NOMO-1 treated with dmso at 0.1 percent for 144 hours (cell line): ENCODE results near the gene PTCRA.
"Not testable (repeated sequence)": the region's sequence is repeated elsewhere in the genome, so short reads cannot be mapped to it uniquely, and the experiment has no call there.

Source experiments
- DNase-seq: peaks from one replicate; lab custom pipeline; 2025; ENCODE audit not compliant: unreplicated experiment; lab: John Stamatoyannopoulos, UW

PTCRA gene, protein sequence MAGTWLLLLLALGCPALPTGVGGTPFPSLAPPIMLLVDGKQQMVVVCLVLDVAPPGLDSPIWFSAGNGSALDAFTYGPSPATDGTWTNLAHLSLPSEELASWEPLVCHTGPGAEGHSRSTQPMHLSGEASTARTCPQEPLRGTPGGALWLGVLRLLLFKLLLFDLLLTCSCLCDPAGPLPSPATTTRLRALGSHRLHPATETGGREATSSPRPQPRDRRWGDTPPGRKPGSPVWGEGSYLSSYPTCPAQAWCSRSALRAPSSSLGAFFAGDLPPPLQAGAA

DNA sequence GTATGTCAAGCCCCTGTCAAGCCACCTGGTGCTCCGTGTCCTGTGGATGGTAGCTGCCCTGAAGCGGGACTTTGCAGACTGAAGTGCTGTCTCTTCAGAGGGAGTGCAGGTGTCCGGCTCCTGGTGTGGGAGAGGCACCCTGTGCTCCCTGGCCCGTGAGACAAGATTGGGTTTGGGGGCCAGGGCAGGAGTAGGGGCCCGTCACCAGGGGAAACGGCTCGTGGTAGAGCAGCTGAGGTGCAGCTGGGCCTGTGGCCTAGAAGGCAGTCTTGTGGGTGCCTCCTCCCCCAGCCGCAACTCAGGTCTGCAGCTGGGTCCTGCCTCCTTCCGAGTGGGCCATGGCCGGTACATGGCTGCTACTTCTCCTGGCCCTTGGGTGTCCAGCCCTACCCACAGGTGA is at the start of gene PTCRA:
PTCRA (plus strand) TSS at position 322 of the 400 bp plus-strand sequence; CDS start at position 339, 17 bp downstream.
- no peak for DNase-seq

DNA sequence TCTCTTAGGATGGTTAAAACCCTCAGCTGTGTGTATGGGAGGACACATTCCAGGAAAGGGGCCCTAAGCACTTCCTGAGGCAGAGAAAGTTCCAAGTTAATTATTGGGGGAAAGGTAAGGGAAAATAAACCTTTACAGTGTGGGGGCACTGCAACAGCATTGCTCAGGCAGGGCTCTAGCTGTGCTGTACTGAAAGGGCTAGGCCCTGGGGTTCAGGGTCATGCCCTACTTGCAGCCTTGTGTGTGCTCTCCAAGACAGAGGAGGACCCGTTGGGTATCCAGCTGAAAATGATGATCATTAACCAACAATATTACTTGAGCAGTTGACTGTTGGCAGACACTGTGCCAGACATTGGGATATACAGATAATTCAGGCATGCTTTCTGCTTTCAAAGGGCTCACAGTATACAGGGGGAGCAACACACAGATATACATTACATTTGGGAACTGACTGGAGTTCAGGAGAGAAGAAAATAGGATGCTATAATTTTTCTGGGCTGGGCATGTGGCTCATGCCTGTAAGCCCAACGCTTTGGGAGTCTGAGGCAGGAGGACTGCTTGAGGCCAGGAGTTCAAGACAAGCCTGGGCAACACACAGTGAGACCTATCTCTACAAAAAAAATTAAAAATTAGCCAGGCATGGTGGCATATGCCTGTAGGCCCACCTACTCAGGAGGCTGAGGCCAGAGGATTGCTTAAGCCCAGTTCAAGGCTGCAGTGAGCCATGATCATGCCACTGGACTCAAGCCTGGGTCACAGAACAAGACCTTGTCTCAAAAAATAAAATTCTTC is 45.5 kb upstream of the PTCRA start:
- no peak for DNase-seq

DNA sequence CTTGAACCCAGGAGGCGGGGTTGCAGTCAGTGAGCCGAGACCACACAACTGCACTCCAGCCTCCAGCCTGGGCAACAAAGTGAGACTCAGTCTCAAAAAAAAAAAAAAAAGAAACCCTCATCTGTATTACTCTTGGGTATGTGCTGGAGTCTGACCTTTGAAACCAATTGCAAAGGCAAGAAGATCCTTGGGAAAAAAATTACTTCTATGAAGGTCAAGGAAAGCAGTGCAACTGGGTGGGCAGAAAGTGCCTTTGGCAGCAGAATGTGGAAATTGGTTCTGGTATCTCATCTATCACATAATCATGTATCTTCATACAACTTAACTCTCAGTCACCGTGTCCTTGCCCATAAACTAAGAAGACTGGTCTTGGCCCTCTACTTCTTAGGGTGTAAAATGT is 44.1 kb upstream of the PTCRA start:
- DNase-seq, result no peak

DNA sequence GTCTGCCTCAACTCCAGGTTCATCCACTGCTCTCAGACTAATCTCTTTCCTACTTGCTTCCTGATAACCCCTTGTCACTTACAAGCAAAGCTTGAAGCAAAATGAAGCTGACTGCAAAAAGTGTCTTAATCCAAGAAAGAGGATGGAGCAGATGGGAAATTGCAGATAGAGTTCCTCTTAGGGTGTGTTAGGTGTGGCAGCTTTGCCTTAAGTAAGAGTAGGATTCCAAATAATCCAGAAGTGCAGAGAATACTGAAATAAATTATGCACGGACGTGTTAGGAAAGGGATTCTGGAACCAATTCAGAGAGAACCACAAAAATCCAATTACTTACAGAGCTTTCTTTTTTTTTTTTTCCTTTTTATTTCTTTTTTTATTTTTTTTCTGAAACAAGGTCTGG is 42.5 kb upstream of the PTCRA start:
- no peak for DNase-seq

DNA sequence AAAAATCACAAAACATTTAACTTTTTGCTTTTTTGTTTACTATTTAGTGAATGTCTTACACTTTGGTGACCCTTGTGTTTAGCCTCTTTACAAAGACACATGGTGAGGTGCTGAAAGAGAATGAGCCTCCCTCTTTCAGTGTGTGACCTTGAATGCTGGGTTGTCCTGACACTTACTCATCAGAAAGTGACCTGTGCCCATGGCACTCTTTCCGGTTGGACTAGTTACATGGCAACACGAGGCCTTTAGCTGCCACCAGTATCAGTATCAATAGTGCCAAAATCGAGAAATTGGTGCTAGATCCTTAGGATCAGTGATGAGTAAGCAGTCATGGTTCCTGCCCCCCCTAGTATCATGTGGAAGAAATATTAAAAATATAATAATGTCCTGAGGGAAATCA is 38.2 kb upstream of the PTCRA start:
- DNase-seq, result no peak

DNA sequence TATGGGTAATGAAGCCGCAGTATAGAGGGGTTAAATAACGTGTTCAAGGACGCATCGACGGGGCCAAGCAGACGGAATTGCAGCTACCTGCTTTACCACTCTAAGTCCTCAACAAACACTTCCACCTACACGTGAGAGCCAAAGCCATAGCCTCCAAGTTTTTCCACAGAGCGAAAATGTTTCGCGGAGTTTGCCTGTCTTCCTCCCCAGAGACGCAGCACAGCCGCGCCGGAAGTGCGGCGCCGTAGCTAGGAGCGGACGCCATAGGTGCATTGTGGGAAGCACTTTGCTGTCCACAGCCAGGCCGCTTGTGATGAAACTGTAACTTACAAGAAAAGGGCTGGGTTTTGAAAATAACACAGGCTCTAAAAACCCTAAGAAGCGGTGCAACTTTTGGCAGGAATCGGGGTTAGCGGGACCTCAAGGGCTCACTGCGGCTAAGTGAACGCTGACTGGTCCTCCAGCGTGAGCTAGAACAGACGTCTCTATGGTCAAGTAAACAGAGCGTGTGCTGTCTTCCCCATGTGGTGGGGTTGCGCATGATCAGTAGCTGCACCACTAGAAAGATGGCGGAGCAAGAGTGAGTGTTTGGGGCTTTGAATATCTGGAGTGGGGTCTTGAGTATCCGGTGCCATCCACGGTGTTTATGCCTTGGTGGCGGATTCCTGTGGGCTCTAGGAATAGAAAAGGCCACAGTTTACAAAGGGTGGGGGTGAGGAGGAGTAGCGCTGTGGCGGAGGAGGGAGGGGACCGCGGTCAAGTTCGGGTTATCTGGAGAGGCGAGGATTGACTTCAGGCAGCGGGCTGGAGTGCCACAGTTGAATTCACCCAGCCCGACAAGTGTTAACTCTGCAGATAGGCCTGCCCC is 36.2 kb upstream of the PTCRA start, which contains the start of gene RPL7L1:
RPL7L1 (plus strand) TSS at position 245 of the 868 bp plus-strand sequence; CDS start at position 540, 295 bp downstream.
- peak; percentile 81 for DNase-seq

DNA sequence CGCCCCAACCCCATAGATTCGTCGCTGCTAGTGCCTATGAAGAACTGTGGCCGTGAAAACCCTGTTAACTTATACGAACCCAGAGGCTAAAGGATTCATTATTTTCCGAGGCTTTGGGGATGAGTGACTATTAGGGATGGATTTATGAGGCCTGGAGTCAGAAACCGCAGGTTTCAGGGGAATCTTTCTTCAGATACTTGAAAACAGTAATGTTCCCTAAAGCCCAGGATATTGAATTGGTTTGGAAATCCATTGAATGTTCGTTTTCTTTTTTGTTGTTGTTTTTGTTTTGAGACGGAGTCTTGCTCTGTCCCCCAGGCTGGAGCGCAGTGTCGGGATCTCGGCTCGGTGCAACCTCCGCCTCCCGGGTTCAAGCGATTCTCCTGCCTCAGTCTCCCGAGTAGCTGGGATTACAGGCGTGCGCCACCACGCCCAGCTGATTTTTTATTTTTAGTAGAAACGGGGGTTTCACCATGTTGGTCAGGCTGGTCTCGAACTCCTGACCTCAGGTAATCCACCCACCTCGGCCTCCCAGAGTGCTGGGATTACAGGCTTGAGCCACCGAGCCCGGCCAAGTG is 35.5 kb upstream of the PTCRA start:
- DNase-seq, result not testable (repeated sequence)

DNA sequence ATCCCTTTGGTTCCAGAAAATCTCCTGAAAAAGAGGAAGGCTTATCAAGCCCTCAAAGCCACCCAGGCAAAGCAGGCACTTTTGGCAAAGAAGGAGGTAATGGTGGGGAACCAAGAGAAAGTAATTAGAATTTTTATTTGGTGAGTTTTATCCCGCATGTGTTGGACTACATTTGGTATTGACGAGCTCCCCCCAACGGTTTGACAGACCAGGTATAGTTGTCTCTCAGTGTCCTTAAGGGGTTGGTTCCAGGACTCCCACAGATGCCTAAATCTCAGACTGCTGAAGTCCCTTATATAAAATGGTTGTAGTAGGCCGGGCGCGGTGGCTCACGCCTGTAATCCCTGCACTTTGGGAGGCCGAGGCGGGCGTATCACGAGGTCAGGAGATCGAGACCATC is 35.0 kb upstream of the PTCRA start:
- DNase-seq, result not testable (repeated sequence)

DNA sequence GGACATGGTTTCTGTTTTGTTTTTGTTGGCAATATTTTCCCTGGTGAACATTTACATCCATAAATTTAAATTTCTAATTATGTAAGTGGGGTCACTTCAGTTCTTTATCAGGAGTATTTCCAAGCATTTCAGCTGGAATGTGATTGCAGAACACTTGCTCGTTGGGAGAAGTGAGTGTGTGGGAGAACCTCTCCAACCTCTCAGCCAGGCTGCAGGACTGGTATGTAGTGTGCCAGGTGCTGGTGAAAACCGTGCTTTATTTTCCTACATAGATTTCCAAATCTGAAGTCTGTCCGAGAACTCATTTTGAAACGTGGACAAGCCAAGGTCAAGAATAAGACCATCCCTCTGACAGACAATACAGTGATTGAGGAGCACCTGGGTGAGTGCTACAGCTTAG is 30.2 kb upstream of the PTCRA start:
- DNase-seq, result no peak

DNA sequence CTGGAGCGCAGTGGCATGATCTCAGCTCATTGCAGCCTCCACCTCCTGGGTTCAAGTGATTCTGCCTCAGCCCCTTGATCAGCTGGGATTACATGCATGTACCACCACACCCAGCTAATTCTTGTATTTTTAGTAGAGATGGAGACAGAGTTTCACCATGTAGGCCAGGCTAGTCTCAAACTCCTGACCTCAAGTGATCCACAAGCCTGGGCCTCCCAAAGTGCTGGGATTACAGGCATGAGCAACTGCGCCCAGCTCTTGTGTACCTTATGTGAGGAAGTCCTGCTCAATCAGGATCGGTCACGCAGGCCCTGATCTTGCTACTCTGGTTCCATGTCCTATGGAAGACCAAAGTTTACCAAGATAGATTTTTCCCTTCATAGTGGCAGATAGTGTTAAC is 27.7 kb upstream of the PTCRA start:
- DNase-seq, result not testable (repeated sequence)

DNA sequence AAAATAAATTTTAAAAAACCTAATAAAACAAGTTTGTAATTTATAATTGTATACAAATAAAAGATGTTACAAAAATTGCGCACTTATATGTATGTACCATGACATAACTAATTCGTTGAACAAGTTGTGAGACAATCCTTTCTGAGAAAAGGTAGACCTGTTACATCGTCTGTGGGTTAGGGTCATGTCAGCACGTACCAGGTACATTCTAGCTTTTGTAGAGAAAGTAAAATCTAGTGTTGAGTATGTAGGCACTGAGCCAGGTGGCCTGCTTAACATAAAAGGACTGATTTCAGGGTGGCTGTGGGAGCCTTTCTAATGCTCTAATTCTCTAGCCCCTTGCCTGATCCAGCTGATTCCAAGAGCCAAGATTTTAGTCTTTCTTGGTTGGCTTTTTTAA is 26.0 kb upstream of the PTCRA start:
- DNase-seq, result no peak

DNA sequence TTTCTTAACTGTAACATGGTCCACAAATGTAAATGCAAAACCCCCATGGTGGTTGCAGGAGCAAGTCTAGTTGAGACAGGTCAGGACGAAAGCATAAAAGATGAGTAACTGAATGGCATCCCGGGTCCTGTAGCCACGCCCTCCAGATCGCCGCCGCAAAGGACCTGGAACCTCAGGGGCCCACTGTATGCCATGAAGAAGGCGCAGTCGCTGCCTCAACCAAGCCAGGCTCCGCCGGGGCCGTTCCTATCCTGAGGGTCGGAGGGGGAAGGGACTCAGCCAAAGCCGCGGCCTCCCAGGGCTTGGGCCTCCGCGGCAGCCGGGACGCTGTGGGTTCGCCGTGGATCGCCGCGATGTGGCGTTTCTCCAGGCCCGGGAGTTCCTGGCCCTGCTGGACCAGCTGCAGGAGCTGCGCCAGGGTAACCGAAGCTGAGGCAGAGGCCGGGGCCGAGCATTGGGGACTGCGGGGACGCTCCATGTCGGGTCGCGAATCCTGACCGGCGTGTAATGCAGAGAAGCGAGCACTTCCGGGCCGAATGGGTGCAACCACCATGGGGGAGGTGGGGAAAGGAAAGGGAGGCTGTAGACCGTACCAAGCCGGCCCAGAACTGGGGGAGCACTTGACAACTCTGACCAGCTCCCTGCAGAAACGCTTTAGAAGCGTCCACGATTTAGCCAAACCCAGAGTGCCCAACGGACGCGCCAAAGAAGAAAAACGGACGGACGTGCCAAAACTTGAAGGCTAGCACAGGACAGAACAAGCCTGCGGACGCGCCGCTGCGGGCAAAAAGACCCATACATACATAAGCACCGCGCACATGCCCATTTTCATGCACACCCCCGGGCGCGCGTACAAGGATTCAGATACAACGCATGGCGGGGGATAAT is 25.3 kb upstream of the PTCRA start:
- peak; percentile 92 for DNase-seq

DNA sequence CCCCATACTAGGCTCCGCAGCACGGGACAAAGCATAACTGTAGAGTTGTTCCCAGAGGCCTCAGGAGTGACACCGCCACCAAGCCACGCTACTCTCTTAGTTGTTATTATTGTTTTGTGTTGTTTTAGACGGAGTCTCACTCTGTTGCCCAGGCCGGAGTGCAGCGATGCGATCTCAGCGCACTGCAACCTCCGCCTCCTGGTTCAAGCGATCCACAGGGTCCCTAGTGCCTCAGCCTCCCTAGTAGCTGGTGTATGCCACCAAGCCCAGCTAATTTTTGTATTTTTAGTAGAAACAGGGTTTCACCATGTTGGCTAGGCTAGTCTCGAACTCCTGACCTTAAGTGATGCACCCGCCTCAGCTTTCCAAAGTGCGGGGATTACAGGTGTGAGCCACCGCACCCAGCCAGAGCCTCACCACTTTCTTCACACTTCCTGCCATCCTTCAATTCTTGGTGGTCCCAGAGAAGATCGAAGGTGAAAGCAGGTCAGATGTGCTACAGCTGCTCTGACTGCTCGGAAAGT is 24.6 kb upstream of the PTCRA start:
- no peak for DNase-seq

DNA sequence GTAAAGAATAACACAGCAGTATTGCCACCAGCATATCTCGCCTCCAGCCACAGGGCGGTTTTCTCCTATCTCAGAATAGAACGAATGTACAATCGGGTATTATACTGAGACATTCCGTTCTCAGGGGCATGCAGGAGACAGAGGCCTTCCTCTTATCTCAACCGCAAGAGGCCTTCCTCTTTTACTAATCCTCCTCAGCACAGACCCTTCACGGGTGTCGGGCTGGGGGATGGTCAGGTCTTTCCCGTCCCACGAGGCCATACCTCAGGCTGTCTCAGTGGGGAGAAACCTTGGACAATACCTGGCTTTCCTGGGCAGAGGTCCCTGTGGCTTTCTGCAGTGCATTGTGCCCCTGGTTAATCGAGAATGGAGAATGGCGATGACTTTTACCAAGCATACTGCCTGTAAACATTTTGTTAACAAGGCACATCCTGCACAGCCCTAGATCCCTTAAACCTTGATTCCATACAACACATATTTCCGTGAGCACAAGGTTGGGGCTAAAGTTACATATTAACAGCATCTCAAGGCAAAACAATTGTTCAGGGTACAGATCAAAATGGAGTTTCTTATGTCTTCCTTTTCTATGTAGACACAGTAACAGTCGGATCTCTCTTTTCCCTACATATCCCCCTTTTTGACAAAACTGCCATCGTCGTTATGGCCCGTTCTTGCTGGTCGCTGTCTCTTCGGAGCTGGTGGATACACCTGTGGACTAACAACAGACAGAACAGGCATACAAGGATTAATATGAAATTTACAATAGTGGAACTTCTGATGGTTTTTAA is 21.6 kb upstream of the PTCRA start:
- peak; percentile 77 for DNase-seq

DNA sequence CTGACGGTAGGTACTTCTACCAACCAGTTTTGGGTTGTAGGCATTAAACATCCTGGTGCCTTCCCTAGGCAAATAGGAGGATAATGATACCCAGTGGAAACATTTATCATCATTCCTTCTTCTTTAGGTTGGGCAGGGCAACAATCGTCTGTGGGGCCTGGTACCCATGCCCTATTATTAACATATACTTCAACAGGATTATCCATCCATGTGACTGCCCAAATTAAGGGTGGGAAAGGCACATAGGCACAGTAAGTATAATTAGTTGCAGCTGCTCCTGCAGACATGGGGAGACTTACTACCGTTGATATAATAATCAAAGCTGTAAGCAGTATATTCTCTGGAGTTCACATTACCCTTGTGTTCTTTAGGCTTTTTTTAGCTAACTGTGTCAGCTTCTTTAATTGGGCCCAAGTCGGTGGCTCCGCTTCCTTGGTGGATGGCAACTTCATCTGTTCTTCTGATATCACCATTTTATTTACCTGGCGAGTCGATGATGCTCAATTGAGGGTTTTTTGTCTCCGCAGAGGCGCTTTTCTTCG is 19.6 kb upstream of the PTCRA start:
- no peak for DNase-seq

DNA sequence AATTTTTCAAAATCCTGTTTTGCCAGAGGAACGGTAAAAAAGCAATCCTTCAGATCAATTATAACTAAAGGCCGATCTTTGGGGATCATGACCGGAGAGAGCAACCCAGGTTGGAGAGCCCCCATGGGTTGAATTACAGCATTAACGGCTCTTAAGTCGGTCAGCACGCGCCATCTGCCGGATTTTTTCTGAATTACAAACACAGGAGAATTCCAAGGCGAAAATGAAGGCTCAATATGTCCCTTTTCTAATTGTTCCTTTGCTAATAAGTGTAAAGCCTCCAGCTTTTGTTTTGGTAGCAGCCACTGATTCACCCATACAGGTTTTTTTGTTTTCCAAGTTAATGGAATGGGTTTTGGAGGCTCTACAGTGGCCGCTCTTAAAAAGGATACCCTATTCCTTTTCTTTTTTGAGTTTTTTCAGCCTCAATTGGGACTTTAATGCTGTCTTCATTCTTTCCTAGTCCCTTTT is 16.9 kb upstream of the PTCRA start:
- peak; percentile 34 for DNase-seq

DNA sequence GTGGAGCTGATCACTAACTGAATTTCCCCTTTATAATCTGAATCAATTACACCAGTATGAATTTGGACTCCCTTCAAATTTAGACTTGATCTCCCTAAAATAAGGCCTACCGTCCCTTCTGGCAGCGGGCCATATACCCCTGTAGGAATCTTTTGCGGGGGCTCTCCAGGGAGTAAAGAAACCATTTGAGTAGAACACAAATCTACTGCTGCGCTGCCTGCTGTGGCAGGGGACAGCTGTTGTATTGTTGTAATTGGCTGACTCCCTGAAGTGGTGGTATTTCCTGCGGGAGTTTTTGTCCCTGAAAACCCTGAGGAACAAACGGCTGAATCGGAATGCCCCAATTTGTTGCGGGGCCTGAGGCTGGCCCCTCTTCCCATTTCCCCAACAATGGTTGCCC is 16.0 kb upstream of the PTCRA start:
- no peak for DNase-seq

DNA sequence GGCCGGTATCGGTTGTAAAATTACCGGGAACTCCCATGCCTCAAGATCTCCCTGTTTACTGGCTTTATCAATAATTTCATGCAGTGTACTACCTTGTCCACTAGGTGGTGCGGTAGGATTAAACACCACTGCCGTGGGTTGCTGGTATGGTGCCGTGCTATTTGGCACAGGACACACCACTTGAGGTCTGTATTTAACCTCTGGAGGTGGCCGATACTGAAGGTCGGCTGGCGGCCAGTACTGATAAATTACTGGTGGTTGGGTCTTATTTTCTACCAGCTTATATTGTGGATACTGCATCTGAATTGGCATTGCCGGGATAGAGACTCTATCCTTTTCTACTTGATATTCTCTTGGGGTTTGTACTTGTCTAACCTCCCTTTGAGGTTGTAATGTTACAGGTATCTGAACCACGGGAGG is 14.3 kb upstream of the PTCRA start:
- DNase-seq, result peak; percentile 12
